ENCODE data around the gene MAT2B.
"Not testable (repeated sequence)": the region's sequence is repeated elsewhere in the genome, so short reads cannot be mapped to it uniquely, and the experiment has no call there.

The MAT2B gene

GRCh38 chr5:163504079-163504931, 1.1 kb upstream of the MAT2B start:
- DNase-seq, result no peak

GRCh38 chr5:163505049-163505367, 411 bp upstream of the MAT2B start:
- DNase-seq, result no peak

GRCh38 chr5:163506095-163506457, 657 bp downstream of the MAT2B start:
- DNase-seq, result no peak

GRCh38 chr5:163506726-163507125, 1.3 kb downstream of the MAT2B start:
- DNase-seq, result no peak

- DNase-seq, result no peak
These were observed 3.3 kb downstream of the MAT2B start for GRCh38 chr5:163508753-163509152.

- no peak for DNase-seq
These were observed 4.0 kb downstream of the MAT2B start for GRCh38 chr5:163509291-163509951.

GRCh38 chr5:163512526-163512925, 7.1 kb downstream of the MAT2B start:
- DNase-seq, result no peak

- DNase-seq, result no peak
These were observed 19.7 kb downstream of the MAT2B start for GRCh38 chr5:163525096-163525495.

- DNase-seq, result no peak
These were observed 24.3 kb downstream of the MAT2B start for GRCh38 chr5:163529698-163530097.

GRCh38 chr5:163531272-163531671, 25.9 kb downstream of the MAT2B start:
- no peak for DNase-seq

- no peak for DNase-seq
These were observed 27.0 kb downstream of the MAT2B start for GRCh38 chr5:163532171-163533084.

- no peak for DNase-seq
These were observed 27.8 kb downstream of the MAT2B start for GRCh38 chr5:163533223-163533622.

- DNase-seq, result no peak
These were observed 29.2 kb downstream of the MAT2B start for GRCh38 chr5:163534492-163535094.

- no peak for DNase-seq
These were observed 29.9 kb downstream of the MAT2B start for GRCh38 chr5:163535290-163535689.

- not testable (repeated sequence) for DNase-seq
These were observed 31.0 kb downstream of the MAT2B start for GRCh38 chr5:163536442-163536841.

- no peak for DNase-seq
These were observed 35.3 kb downstream of the MAT2B start for GRCh38 chr5:163540696-163541095.

GRCh38 chr5:163542771-163543170, 37.4 kb downstream of the MAT2B start:
- DNase-seq, result no peak

- no peak for DNase-seq
These were observed 38.6 kb downstream of the MAT2B start for GRCh38 chr5:163544041-163544440.

GRCh38 chr5:163544836-163545235, 39.4 kb downstream of the MAT2B start:
- no peak for DNase-seq

- no peak for DNase-seq
These were observed 43.2 kb downstream of the MAT2B start for GRCh38 chr5:163548649-163549048.

GRCh38 chr5:163551156-163551555, 45.7 kb downstream of the MAT2B start:
- no peak for DNase-seq

- no peak for DNase-seq
These were observed 47.1 kb downstream of the MAT2B start for GRCh38 chr5:163552536-163552935.

- no peak for DNase-seq
These were observed 55.9 kb downstream of the MAT2B start for GRCh38 chr5:163561339-163561738.
